OCI-LY3 (cell line): ENCODE measurements around the gene PLPPR1.

Experiments used
- CTCF ChIP-seq: fragments of 200-600, 300-600 bp; sonication (generic); IDR thresholded peaks from 2 replicates; pipeline ENCODE4 v1.5.1; 2014; ENCODE audit warnings: antibody characterized with exemption, low read length, low read depth
- EZH2phosphoT487 ChIP-seq: fragments of 200-600 bp; shearing (Covaris generic); IDR thresholded peaks from 2 replicates; pipeline ENCODE4 v1.6.1; 2018; ENCODE audit warnings: antibody characterized with exemption, mixed run types, low read depth

GRCh38 chr9:101362450-101362849 lies 333.9 kb downstream of the PLPPR1 start:
- TF ChIP-seq EZH2phosphoT487 (no peak), CTCF (no peak)
